Lung (tissue), 12 donors: Measurements from ENCODE around the gene MTA2. TPM values are rescaled to one million over a fixed set of nuclear protein-coding genes. Genes with fewer than 3 reads are reported as not detected.

Experiments
- ATAC-seq: fragments of 200-7000 bp; cut with Tn5 transposase; one replicate; pipeline ENCODE4 v1.9.1; 2020; ENCODE audit warnings: moderate number of reproducible peaks; ENCODE audit not compliant: insufficient read depth, low FRiP score
- DNase-seq, 3 donors: peaks; one replicate each; pipeline ENCODE4 v3.0.0-alpha.2; 2013 to 2017
- H3K27ac ChIP-seq, 2 donors: one replicate each; pipeline ENCODE4 v1.5.1; 2013; ENCODE audit warnings: mild to moderate bottlenecking in 2 of 2, moderate library complexity in 2 of 2, control low read depth in 1 of 2, inconsistent platforms in 1 of 2, low read depth in 1 of 2, low read length in 1 of 2
- H3K27me3 ChIP-seq, 3 donors: one replicate each; pipeline ENCODE4 v1.5.1; 2013; ENCODE audit warnings: low read length in 2 of 3; ENCODE audit not compliant: control insufficient read depth in 3 of 3, insufficient read depth in 3 of 3
- H3K36me3 ChIP-seq, 4 donors: one replicate each; pipeline ENCODE4 v1.5.1; 2013; ENCODE audit warnings: low read length in 4 of 4, mild to moderate bottlenecking in 1 of 4, moderate library complexity in 1 of 4; ENCODE audit not compliant: control insufficient read depth in 4 of 4, insufficient read depth in 4 of 4
- H3K4me1 ChIP-seq, 5 donors: one replicate each; pipeline ENCODE4 v1.5.1; 2013; ENCODE audit warnings: low read length in 5 of 5, mild to moderate bottlenecking in 2 of 5, moderate library complexity in 1 of 5; ENCODE audit not compliant: control insufficient read depth in 5 of 5, insufficient read depth in 5 of 5
- H3K4me3 ChIP-seq: one replicate; pipeline ENCODE4 v1.5.1; 2013; ENCODE audit warnings: mild to moderate bottlenecking, control low read depth, moderate library complexity
- H3K9ac ChIP-seq, 2 donors: one replicate each; pipeline ENCODE4 v1.5.1; 2013; ENCODE audit warnings: low read length in 2 of 2, control low read depth in 1 of 2; ENCODE audit not compliant: insufficient read depth in 1 of 2
- H3K9me3 ChIP-seq, 4 donors: one replicate each; pipeline ENCODE4 v1.5.1; 2013; ENCODE audit warnings: low read length in 3 of 4, mild to moderate bottlenecking in 1 of 4, moderate library complexity in 1 of 4; ENCODE audit not compliant: control insufficient read depth in 4 of 4, insufficient read depth in 3 of 4
- CTCF ChIP-seq: IDR thresholded peaks from 2 replicates; pipeline ENCODE4 v1.5.1; 2012; ENCODE audit warnings: mild to moderate bottlenecking; ENCODE audit errors: control extremely low read depth, extremely low read depth
- WGBS, 2 donors: extraction: QIAGEN DNeasy Blood & Tissue Kit; methylation state at CpG; one replicate each; pipeline ENCODE4 v1.1.7; 2013; 5-methylcytosine and 5-hydroxymethylcytosine counted together
- polyA plus RNA-seq, 2 donors: library from polyadenylated mRNA; stranded (reverse); fragments of 200-250 nt; gene quantifications; one replicate each; pipeline ENCODE4 v1.2.1, GENCODE V29; 2013
- total RNA-seq, 2 donors: library from RNA; depleted of rRNA in 1 of 2; stranded (reverse); fragments of >200 nt in 1 of 2; gene quantifications; one replicate each; pipeline ENCODE4 v1.2.1, GENCODE V29; 2014 to 2021
- donor health status: control.
- donor health status: control.
- donor health status: Bipolar disorder and iron deficiency.
- donor health status: healthy.
- donor health status: DM: yes; HTN: yes; CAD: no.

Gene MTA2
- total and polyA plus RNA-seq, 4 donors, result 53.7 to 74.4 (median 59.6) TPM

- H3K4me3 ChIP-seq, result no peak overlapping the region
- no peaks in the 10 kb centered on the region for H3K9me3 ChIP-seq
- WGBS, 2 donors, result 94 to 97% methylated on average over 12 of the region's 12 CpGs
- H3K36me3 ChIP-seq, result peaks cover 0 to 38% (median 18%) of the 10 kb centered on the region in 4 donors
- no peaks in the 10 kb centered on the region for H3K27me3 ChIP-seq
- H3K4me1 ChIP-seq, result peaks cover 0 to 15% (median 6%) of the 10 kb centered on the region in 5 donors
- no peak overlapping the region for H3K27ac ChIP-seq
- DNase-seq (no peak), ATAC-seq (no peak)
- H3K9ac ChIP-seq, result no peak overlapping the region
- no peak for TF ChIP-seq CTCF
These were observed 7.1 kb upstream of the MTA2 start for GRCh38 chr11:62608776-62609175.

- no peak overlapping the region for H3K9ac ChIP-seq
- peaks cover 0 to 19% (median 10%) of the 10 kb centered on the region in 5 donors for H3K4me1 ChIP-seq
- no peaks in the 10 kb centered on the region for H3K27me3 ChIP-seq
- ATAC-seq, result no peak
- WGBS, 2 donors, result 71 to 77% methylated on average over 4 of the region's 4 CpGs
- TF ChIP-seq CTCF, result no peak
- H3K9me3 ChIP-seq, result no peaks in the 10 kb centered on the region
- no peak overlapping the region for H3K4me3 ChIP-seq
- DNase-seq, result no peak
- no peak overlapping the region for H3K27ac ChIP-seq
- H3K36me3 ChIP-seq, result peaks cover 0 to 40% (median 18%) of the 10 kb centered on the region in 4 donors
These were observed 6.0 kb upstream of the MTA2 start for GRCh38 chr11:62607714-62608113.

GRCh38 chr11:62605902-62606301, 4.2 kb upstream of the MTA2 start:
- no peaks in the 10 kb centered on the region for H3K27me3 ChIP-seq
- H3K36me3 ChIP-seq, result peaks cover 0 to 40% (median 22%) of the 10 kb centered on the region in 4 donors
- WGBS, 2 donors, result 95 to 96% methylated on average over 15 of the region's 15 CpGs

More at GRCh38 chr11:62605902-62606301, 4.2 kb upstream of the MTA2 start:
- Histone ChIP-seq H3K9ac (no peak overlapping the region), H3K9me3 (no peaks in the 10 kb centered on the region), H3K4me3 (no peak overlapping the region), H3K27ac (no peak overlapping the region), H3K4me1 (peaks cover 0 to 16% (median 7%) of the 10 kb centered on the region in 5 donors)
- no peak for DNase-seq
- ATAC-seq, result no peak
- no peak for TF ChIP-seq CTCF
